ENCODE results near the gene LRRC43.
"Not testable (repeated sequence)": the region's sequence is repeated elsewhere in the genome, so short reads cannot be mapped to it uniquely, and the experiment has no call there.

LRRC43 gene

GRCh38 chr12:122166422-122167349 is 16.2 kb upstream of the LRRC43 start:
- DNase-seq (ENCODE audit: low read depth): no peak
- TF ChIP-seq, protein P1, sequence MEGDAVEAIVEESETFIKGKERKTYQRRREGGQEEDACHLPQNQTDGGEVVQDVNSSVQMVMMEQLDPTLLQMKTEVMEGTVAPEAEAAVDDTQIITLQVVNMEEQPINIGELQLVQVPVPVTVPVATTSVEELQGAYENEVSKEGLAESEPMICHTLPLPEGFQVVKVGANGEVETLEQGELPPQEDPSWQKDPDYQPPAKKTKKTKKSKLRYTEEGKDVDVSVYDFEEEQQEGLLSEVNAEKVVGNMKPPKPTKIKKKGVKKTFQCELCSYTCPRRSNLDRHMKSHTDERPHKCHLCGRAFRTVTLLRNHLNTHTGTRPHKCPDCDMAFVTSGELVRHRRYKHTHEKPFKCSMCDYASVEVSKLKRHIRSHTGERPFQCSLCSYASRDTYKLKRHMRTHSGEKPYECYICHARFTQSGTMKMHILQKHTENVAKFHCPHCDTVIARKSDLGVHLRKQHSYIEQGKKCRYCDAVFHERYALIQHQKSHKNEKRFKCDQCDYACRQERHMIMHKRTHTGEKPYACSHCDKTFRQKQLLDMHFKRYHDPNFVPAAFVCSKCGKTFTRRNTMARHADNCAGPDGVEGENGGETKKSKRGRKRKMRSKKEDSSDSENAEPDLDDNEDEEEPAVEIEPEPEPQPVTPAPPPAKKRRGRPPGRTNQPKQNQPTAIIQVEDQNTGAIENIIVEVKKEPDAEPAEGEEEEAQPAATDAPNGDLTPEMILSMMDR (conservative IDR thresholded peaks at IDR 0.05; ENCODE audit: control insufficient read depth, insufficient read depth, low read depth, low read length): no peak
- H3K4me3 ChIP-seq (ENCODE audit: control insufficient read depth, low read depth, low read length): no peak overlapping the region

DNA sequence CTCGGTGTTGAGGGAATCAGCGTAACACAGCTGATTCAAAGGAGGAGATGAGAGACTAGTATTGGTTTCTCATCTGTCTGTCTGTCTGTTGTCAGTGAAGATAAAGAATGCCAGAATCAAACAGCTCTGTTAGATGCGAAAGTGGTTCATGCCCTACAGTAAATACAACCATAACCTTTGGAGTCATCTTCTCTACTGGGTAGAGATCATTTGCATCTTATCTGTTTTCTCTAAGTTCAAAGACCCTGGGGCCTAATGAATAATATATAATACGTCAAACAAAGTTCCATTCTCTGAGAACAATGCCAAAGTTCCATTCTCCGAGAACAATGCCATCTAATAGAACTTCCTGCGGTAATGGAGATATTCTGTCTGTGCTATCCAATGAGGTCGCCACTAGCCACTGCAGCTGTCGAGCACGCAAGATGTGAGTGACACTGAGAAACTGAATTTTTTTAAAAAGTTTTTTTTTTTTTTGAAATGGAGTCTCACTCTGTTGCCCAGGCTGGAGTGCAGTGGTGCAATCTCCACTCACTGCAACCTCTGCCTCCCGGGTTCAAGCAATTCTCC is 15.5 kb upstream of the LRRC43 start:
- DNase-seq (ENCODE audit: low read depth): no peak
- H3K4me3 ChIP-seq (ENCODE audit: control insufficient read depth, low read depth, low read length): no peak overlapping the region
- TF ChIP-seq, protein P1 (conservative IDR thresholded peaks at IDR 0.05; ENCODE audit: control insufficient read depth, insufficient read depth, low read depth, low read length): no peak

GRCh38 chr12:122168492-122168891 is 14.4 kb upstream of the LRRC43 start:
- TF ChIP-seq, protein P1 (conservative IDR thresholded peaks at IDR 0.05; ENCODE audit: control insufficient read depth, insufficient read depth, low read depth, low read length): no peak
- H3K4me3 ChIP-seq (ENCODE audit: control insufficient read depth, low read depth, low read length): no peak overlapping the region
- no peak for DNase-seq (ENCODE audit: low read depth)

DNA sequence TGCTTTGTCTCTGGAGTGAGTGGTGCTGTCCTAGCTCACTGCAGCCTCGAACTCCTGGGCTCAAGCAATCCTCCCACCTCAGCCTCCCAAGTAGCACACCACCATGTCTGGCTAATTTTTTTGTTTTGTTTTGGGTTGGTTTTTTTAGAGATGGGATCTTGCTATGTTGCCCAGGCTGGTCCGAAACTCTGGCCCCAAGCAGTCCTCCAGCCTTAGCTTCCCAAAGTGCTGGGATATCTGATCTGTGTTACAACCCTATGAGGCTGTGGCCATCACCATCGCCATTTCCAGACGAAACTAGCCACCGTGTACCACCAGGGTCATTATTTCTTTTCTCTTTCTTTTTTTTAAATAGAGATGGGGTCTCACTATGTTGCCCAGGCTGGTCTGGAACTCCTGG is 11.5 kb upstream of the LRRC43 start:
- DNase-seq (ENCODE audit: low read depth): no peak
- TF ChIP-seq, protein P1 (conservative IDR thresholded peaks at IDR 0.05; ENCODE audit: control insufficient read depth, insufficient read depth, low read depth, low read length): no peak
- H3K4me3 ChIP-seq (ENCODE audit: control insufficient read depth, low read depth, low read length): no peak overlapping the region

DNA sequence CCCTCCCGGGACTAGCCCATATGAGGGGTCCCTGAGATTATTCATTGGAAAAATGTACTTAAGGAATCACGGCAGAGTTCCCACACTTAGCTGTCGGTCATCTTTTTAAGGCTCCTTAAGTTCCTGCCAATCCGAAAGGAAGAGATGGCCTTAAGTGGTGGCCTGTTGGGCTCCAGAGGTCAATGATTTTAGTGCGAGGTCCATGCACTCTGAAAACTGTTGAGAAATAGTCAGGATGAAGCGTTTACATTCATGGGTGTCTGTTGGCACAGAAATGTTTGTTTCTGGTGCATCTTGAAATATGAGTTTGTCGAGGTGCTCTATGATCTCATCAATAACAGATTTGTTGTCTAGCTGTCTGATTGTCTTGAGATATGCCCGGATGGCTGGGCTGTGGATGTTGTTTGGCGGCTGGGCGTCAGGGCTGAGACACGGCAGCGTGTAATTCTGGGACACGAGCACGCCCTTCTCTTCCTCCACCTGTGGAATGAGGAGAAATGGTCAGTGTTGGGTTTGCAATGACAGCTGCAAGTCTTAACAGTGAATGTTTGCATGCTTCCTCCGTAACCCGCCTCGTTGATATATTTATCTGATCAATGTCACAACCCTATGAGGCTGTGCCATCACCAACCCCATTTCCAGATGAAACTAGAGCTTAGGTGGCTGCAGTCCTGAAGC is 10.5 kb upstream of the LRRC43 start:
- DNase-seq (ENCODE audit: low read depth): no peak
- no peak overlapping the region for H3K4me3 ChIP-seq (ENCODE audit: control insufficient read depth, low read depth, low read length)
- TF ChIP-seq, protein P1 (conservative IDR thresholded peaks at IDR 0.05; ENCODE audit: control insufficient read depth, insufficient read depth, low read depth, low read length): no peak

DNA sequence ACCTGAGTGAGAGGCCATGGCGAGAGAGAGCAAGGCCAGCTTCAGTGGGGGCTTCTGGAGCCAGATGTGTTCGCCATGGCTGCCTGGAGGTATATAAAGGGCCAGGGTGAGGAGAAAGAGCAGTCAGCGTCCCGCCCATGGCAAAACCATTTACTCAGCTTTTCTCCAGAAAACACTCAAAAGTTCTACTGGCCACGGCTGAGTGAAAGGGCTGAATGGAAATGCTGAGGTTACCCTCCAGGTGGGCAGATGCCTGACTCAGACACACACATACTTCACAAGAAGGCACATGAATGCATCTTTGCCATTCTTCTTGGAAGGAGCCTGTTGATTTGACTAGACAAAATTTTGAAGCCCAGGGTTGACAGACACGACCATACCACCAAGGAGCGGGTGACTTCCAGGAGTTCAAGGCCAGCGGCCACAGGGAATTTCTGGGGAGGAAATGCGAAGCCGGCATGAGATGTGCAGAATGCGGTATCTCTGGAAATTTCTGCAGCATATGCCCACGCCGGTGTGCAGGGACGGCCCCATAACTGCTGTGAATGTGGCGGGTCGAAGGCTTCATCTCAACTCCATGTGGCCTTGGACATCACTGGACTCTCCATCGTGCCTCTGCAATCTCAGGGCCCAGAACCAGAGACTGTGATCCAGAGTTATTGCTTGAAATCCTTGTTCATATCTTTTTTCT is 8.6 kb upstream of the LRRC43 start, which contains the start of gene IL31:
TSS of gene IL31 (minus strand) at position 67 of the 691 bp plus-strand sequence. CDS start at position 18, 49 bp downstream.
- no peak for DNase-seq (ENCODE audit: low read depth)
- H3K4me3 ChIP-seq (ENCODE audit: control insufficient read depth, low read depth, low read length): no peak within 1 kb of the TSS
- TF ChIP-seq, protein P1 (conservative IDR thresholded peaks at IDR 0.05; ENCODE audit: control insufficient read depth, insufficient read depth, low read depth, low read length): no peak

DNA sequence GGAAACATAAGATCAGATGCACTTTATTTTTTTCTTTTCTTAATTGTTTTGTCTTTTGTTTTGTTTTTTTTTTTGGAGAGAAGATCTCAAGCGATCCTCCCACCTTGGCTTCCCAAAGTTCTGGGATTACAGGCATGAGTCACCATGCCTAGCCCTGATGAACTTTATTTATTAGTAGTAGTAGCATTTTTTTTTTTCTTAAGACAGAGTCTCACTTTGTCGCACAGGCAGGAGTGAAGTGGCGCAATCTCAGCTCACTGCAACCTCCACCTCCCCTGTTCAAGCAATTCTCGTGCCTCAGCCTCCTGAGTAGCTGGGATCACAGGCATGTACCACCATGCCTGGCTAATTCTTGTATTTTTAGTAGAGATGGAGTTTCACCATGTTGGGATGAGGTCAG is 6.5 kb upstream of the LRRC43 start:
- DNase-seq (ENCODE audit: low read depth): peak; percentile 33
- not testable (repeated sequence) for H3K4me3 ChIP-seq (ENCODE audit: control insufficient read depth, low read depth, low read length)
